GM21529 (cell line): Measurements from ENCODE around the gene ABCA9.
"Not testable (repeated sequence)": the region's sequence is repeated elsewhere in the genome, so short reads cannot be mapped to it uniquely, and the experiment has no call there.

Experiments
- ATAC-seq: cut with Tn5 transposase; IDR thresholded peaks from one replicate; pipeline ENCODE4 v1.9.1; 2021; ENCODE audit not compliant: unreplicated experiment

ABCA9 gene, protein sequence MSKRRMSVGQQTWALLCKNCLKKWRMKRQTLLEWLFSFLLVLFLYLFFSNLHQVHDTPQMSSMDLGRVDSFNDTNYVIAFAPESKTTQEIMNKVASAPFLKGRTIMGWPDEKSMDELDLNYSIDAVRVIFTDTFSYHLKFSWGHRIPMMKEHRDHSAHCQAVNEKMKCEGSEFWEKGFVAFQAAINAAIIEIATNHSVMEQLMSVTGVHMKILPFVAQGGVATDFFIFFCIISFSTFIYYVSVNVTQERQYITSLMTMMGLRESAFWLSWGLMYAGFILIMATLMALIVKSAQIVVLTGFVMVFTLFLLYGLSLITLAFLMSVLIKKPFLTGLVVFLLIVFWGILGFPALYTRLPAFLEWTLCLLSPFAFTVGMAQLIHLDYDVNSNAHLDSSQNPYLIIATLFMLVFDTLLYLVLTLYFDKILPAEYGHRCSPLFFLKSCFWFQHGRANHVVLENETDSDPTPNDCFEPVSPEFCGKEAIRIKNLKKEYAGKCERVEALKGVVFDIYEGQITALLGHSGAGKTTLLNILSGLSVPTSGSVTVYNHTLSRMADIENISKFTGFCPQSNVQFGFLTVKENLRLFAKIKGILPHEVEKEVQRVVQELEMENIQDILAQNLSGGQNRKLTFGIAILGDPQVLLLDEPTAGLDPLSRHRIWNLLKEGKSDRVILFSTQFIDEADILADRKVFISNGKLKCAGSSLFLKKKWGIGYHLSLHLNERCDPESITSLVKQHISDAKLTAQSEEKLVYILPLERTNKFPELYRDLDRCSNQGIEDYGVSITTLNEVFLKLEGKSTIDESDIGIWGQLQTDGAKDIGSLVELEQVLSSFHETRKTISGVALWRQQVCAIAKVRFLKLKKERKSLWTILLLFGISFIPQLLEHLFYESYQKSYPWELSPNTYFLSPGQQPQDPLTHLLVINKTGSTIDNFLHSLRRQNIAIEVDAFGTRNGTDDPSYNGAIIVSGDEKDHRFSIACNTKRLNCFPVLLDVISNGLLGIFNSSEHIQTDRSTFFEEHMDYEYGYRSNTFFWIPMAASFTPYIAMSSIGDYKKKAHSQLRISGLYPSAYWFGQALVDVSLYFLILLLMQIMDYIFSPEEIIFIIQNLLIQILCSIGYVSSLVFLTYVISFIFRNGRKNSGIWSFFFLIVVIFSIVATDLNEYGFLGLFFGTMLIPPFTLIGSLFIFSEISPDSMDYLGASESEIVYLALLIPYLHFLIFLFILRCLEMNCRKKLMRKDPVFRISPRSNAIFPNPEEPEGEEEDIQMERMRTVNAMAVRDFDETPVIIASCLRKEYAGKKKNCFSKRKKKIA (N-terminal part only)

DNA sequence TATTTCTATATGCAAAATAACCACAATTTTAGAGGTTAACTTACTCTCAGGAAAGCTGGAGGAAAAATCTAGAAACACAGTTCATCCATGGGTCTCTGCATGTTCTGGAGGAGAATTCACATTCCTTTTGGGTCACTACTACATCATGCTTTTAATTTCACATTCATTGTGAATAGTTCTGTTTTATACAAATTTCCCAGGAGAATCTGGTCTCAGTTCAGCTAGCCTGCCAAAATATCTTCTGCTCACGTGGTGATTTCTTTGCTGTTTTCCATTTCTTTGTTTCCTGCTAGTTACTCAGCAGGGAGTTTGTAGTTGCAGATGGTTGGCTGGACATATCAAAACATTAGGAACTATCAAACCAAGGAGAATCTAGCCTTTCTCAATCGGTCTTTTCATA, at the start of gene ABCA9:
Gene ABCA9 (minus strand): TSS at position 106 of the 400 bp plus-strand sequence. CDS start 9,801 bp downstream, outside the sequence.
- no peak for ATAC-seq

DNA sequence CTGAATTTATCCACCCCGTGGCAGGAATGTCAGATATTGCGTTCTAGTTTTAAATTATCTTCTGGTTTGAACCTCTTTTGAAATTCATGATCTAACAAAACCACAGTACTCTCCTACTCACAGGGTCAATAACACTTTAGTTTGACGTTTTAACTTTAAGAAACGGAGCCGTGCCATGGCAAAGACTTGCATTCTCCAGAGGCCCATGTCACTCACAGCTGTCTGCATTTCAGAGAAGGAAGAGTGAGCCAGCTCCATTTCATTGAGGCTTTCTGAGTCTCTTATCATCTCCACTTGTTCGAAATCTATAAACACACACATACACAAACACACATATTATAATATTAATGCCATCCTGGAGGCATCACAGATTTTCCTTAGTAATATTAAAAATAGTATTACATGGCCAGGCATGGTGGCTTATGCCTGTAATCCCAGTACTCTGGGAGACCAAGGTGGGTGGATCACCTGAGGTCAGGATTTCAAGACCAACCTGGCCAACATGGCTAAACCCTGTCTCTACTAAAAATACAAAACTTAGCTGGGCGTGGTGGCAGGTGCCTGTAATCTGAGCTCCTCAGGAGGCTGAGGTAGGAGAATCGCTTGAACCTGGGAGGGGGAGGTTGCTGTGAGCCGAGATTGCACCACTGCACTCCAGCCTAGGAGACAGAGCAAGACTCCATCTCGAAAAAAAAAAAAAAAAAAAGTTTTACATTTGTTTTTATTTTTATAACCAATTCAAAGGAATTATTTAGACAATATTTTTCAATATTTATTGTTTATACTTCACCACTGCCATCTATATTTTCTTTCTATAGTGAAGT, 45.4 kb upstream of the ABCA9 start:
- no peak for ATAC-seq

DNA sequence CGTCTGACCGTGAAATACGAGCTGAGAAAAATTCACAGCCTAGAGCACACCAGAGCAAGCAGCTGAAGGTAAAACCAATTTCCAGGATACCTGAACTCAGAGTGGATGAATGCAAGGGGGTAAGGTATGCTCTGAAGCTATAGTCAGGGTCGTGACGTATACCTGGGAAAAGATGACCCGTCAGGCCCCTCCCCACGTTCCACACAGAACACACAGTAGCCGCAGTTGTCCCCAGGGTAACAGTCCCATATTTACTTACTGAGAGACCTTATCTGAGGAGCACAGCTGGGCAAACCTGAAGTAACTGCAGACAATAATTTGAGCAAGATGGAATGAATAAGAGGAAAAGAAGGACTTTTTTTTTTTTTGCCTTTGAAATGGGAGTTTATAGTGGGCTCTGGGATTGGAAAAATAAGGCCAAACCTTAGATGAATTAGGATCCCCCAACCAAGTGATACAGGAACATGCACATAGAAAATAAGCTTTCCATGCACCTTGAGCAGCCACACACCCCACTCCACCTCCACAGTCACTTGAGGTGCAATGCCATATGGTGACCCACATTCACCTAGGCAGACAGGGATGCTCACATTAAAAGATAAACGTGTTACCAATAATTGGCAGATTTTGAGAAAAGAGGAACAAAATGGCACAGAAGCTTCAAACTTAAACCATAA, 43.0 kb upstream of the ABCA9 start:
- no peak for ATAC-seq

DNA sequence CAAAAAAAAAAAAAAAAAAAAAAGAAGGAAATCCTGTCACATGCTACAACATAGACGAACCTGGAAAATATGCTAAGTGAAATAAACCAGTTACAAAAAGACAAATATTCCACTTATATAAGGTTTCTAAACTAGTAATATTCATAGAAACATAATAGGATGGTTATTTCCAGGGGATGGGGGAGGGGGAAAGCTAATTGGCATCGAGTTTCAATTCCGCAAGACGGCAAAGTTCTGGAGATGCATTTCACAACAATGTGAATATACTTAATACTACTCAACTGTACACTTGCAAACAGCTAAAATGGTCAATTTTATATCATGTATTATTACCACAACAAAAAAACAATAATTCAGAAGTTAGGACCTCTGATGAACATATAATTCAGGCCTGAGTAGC, 37.9 kb upstream of the ABCA9 start:
- no peak for ATAC-seq

DNA sequence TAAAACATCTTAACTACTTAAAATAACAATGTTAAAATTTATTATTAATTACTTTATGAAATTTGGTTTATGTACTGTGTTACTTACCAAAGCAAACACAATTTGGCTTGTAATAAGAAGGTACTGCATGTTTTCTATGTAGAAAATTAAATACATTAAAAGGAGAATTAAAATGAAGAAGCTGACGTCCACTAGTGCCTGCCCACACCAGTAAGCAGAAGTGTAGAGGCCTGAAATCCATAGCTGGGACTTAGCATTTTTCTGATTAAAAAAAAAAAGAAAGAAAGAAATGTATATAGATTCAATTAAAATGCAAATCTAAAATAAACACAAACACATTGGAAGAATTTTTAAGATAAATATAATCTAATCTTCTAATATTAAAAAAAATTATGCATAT, 35.8 kb upstream of the ABCA9 start:
- ATAC-seq: no peak

DNA sequence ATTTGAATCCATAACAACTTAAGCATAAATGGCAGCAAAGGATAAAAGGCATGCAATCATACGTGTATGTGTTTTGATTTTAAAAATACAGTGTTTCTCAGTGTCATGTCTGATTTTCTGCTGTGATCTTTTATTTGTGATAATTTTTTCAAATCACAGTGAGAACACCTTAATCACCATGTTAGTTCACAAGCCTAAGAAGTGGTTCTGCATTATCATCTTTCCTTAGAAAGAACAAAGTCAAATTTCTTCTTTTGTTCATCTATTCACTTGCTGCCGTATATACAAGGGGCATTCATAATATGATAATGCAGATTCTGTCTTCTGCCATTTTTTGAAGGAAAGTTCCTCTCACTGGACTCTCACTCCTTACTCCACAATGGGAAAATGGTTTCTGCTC, 33.3 kb upstream of the ABCA9 start:
- ATAC-seq: no peak

DNA sequence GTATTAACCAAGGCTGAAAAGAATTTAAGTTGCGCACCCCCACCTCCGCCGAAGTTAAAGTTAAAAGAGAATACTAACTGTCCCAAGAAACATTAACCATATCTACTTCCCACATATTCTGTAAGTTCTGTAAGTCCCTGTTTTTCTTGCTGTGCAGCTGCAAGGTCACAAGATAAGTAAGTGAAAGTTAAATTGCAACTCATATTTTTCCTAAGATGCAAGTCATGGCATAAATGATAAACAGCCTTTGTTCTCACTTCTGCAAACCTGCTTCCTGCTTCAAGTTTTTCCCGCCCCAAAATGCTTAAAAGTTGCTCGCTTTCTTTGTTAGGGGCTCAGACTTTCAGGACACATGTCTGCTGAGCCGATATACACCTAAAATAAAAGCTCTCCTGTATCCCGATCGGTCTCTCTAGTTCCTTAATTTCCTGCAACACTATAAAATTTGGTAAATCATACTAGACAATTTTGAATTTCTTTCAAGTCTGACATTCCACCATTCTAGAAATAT, 32.6 kb upstream of the ABCA9 start:
- no peak for ATAC-seq

DNA sequence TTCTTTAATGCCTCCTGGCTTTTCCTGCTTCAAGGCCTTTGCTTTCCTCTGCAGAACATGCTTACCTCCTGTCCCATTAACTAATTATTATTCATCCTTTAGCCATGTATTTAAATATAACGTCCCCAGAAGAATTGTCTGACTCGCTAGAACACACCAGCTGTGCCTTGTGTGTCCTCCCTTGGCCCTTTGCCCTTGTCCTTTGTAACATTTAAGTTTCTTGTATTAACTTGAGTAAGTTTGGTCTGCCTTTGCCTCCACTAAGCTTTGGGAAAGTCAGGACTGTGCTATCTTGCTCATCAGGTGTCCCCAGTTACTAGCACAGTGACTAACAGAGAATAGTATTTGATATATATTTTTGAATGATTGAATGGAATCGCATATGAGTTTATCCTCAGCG, 29.6 kb upstream of the ABCA9 start:
- no peak for ATAC-seq

DNA sequence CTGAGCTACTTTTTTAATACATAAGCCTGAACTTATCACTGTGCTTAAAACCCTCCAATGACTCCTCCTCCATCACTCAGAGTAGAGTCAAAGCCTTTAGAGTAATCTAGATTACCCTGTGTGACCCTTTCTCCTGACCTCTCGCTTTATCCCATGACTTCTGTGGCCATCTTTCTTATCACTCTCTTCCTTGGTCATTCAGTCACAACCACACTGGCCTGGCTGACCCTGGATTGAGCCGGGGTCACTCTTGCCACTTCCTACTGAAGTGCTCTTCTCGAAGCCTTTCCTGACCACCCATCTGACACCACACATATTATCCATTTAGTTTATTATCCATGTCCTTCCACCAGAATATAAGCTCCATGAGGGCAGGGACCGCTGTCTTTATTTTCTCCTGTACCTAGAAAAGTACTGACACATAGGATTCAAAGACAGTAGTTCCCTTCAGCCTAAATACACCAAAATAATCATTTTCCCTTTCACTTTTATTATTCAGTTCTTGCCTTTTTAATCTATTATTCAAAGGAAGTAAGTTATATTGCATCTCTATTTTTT, 28.0 kb upstream of the ABCA9 start:
- ATAC-seq: no peak

DNA sequence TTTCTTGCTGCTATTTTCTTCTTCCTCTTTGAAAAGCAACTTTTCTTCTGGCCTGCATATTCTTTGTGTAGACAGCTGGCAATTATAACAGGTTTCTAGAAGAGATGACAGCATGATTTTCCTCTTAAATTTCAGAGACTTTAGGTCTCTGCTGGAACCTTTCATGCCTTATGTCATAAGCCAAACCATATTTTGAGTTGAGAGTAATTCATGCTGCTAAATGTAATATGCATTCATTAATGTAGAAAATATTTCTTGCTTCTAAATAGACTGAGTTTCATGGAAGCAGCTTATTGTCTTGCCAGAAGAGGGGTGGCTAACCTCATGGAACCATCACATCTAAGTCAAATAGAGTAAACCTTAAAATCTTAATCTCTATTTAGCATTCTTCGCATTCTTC, 25.9 kb upstream of the ABCA9 start:
- no peak for ATAC-seq

DNA sequence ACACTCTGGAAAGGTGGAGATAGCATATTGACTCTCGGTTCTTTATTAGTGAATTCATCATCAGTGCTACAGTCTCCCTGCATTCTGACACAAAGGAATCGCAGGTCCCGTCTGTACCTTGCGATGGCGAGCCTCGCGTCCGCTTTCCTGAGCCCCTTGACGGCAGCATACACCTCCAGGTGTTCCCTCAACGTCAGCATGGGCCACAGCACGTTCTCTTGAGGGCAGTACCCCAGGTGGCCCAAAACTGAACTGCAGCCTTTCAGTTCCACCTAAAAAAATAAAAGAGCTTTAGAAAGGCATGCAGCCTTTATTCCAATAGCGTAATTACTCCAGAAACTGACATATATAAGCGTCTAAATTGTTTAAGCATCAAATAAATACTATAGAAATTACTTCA, 24.2 kb upstream of the ABCA9 start:
- ATAC-seq: no peak

DNA sequence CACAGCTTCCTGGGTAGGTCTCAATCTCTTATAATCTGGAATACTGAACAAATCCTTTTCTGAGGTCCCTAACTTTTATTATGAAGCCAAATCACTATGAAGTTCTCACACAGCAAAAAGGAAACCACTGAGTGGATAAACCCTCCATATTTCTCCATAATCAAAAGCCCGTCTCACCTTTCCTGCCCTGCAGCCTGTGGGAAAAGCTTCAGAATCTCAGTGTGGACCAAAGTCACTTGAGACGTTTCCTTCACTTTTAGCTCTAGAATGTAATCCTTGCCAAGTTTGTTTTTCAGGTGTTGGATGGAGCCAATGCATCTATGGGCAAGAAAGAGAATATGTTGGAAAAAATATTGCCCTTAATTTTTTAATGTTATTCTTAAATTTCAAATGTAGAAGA, 22.0 kb upstream of the ABCA9 start:
- no peak for ATAC-seq

DNA sequence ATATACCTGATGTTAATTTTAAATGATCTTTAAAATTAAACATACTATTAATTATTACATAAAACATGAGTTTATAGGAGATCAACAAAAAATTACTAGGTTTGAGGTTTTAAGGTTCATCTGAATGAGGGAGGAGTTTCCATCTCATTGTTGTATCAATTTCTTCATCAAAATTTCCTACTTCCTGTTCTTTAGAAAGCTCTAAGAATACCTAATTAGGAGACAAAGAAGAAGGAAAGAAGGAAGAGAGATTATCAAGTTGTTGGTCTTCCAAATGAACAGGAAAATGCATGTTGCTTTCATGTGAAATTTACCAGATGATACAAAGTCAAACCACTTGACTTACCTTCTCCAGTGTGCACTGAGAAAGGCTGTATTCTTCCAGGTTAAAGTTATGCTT, 18.1 kb upstream of the ABCA9 start:
- ATAC-seq: no peak

DNA sequence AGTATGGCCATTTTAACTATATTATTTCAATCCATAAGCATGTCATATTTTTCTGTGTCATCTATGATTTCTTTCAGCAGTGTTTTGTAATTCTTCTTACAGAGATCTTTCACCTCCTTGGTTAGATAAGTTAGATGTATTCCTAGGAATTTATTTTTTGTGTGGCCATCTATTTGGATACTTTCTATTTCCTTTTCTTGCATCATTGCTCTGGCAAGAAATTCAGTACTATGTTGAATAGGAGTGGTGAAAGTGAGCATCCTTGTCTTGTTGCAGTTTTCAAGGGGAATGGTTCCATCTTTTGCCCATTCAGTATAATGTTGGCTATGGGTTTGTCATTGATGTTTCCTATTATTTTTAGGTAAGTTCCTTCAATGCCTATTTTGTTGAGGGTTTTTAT, 15.1 kb upstream of the ABCA9 start:
- ATAC-seq: no peak

DNA sequence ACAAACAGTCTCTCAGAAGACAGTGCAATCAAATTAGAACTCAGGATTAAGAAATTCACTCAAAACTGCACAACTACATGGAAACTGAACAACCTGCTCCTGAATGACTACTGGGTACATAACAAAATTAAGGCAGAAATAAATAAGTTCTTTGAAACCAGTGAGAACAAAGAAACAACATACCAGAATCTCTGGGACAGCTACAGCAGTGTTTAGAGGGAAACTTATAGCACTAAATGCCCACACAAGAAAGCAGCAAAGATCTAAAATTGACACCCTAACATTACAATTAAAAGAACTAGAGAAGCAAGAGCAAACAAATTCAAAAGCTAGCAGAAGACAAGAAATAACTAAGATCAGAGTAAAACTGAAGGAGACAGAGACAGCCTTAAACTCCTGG, 12.7 kb upstream of the ABCA9 start:
- not testable (repeated sequence) for ATAC-seq

DNA sequence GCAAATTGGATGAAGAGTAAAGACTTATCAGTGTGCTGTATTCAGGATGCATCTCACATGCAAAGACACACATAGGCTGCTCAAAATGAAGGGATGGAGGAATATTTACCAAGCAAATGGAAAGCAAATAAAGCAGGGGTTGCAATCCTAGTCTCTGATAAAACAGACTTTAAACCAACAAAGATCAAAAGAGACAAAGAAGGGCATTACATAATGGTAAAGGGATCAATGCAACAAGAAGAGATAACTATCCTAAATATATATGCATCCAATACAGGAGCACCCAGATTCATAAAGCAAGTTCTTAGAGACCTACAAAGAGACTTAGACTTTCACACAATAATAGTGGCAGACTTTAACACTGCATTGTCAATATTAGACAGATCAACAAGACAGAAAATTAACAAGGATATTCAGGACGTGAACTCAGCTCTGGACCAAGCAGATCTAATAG, 12.1 kb upstream of the ABCA9 start:
- ATAC-seq: not testable (repeated sequence)

DNA sequence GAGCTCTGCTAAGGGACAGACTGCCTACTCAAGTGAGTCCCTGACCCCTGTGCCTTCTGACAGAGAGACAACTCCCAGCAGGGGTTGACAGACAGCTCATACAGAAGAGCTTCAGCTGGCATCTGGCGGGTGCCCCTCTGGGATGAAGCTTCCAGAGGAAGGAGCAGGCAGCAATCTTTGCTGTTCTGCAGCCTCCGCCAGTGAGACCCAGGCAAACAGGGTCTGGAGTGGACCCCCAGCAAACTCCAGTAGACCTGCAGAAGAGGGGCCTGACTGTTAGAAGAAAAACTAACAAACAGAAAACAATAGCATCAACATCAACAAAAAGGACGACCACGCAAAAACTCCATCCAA, 10.5 kb upstream of the ABCA9 start:
- not testable (repeated sequence) for ATAC-seq

DNA sequence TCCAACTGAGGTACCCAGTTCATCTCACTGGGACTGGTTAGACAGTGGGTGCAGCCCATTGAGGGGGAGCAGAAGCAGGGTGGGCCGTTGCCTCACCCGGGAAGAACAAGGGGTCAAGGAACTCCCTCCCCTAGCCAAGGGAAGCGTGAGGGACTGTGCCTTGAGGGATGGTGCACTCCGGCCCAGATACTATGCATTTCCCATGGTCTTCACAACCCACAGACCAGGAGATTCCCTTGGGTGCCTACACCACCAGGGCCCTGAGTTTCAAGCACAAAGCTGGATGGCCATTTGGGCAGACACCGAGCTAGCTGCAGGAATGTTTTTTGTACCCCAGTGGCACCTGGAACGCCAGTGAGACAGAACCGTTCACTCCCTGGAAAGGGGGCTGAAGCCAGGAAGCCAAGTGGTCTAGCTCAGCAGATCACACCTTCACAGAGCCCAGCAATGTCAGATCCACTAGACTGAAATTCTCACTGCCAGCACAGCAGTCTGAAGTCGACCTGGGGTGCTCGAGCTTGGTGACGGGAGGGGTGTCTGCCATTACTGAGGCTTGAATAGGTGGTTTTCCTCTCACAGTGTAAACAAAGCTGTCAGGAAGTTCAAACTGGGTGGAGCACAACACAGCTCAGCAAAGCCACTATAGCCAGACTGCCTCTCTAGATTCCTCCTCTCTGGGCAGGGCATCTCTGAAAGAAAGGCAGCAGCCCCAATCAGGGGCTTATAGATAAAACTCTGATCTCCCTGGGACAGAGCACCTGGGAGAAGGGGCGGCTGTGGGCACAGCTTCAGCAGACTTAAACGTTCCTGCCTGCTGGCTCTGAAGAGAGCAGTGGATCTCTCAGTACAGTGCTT, 9.9 kb upstream of the ABCA9 start:
- ATAC-seq: not testable (repeated sequence)
